GM10248 (cell line): Measurements from ENCODE around the gene SRSF4.
"Not testable (repeated sequence)": the region's sequence is repeated elsewhere in the genome, so short reads cannot be mapped to it uniquely, and the experiment has no call there.

Experiments used
- CTCF ChIA-PET: fragments of 300-600 bp; sonication (Branson Sonifier 250); formaldehyde crosslinking; extraction: SDS; loops from one replicate; lab custom pipeline; 2021; ENCODE audit warnings: antibody characterized with exemption; lab: Yijun Ruan, JAX
- POLR2A ChIA-PET: fragments of 350-650 bp; sonication (Branson Sonifier 250); formaldehyde crosslinking; extraction: SDS; loops from one replicate; lab custom pipeline; 2020; ENCODE audit warnings: antibody characterized with exemption; lab: Yijun Ruan, JAX
- DNase-seq: peaks from one replicate; pipeline ENCODE4 v3.0.0; 2012; ENCODE audit errors: extremely low spot score
- TF ChIP-seq, protein P1 (sequence below): IDR thresholded peaks from 2 replicates; pipeline ENCODE4 v1.5.1; 2012; ENCODE audit warnings: mild to moderate bottlenecking, low read depth; ENCODE audit errors: extremely low read depth, missing control alignments, control extremely low read depth

The SRSF4 gene

DNA sequence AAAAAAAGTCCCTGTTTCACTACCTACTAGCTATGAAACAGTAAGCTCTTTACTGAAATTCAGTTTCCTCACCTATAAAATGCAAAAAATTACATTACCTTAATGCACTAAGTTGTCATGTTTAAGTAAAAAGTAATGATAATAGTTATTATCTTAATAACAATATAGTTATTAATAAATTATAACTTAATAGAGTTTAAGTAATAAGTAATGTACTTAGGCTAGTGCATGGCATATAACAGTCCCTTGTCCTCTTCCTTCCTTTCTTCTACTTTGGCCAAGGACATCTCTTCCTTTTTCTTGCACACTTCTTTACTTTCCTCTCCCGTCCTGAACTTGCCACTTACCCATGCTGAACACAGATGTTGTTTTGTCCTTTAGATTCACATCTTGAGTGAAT lies 67.0 kb downstream of the SRSF4 start:
- CTCF ChIA-PET: interaction anchor here (1.1 kb wide), 1 partner anchor 30 kb away, joined by 3 read pairs; no protein-coding TSS in a partner anchor
- DNase-seq: no peak
- TF ChIP-seq, protein P1, sequence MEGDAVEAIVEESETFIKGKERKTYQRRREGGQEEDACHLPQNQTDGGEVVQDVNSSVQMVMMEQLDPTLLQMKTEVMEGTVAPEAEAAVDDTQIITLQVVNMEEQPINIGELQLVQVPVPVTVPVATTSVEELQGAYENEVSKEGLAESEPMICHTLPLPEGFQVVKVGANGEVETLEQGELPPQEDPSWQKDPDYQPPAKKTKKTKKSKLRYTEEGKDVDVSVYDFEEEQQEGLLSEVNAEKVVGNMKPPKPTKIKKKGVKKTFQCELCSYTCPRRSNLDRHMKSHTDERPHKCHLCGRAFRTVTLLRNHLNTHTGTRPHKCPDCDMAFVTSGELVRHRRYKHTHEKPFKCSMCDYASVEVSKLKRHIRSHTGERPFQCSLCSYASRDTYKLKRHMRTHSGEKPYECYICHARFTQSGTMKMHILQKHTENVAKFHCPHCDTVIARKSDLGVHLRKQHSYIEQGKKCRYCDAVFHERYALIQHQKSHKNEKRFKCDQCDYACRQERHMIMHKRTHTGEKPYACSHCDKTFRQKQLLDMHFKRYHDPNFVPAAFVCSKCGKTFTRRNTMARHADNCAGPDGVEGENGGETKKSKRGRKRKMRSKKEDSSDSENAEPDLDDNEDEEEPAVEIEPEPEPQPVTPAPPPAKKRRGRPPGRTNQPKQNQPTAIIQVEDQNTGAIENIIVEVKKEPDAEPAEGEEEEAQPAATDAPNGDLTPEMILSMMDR: no peak
- POLR2A ChIA-PET: no interaction called here

DNA sequence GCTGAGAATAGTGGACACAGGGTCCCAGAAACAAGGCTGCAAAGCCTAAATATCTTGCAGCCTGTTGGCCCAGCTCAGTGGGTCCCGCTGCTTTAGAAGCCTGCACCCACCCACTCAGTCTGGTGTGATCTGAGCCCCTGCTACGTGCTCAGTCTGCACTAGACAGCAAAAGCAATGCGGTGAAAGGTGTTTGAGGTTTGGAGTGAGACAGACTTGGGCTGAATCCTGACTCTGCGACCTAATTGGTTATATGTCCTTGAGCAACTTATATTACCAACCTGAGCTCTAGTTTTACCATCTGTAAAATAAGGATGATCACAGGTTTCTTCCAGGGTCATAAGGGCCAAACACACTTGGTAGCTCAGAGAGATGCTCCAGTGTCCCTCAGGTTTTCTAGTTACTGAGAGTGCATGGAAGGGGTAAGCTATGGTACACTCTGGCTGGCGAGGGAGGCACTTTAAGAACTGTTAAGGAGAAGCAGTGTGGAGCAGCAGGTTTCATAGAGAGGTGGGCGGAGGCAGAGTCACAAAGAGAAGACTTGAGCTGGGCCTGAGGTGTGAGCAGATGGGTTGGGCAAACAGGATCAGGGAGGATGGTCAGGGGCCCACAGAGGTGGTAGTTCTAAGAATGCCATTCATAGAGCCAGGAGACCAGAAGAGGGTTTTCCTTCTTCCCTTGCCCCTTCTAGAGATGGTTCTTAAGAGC lies 68.1 kb downstream of the SRSF4 start:
- DNase-seq: no peak
- CTCF ChIA-PET: interaction anchor here (1.1 to 1.3 kb wide), 2 partner anchors 11 to 22 kb away, joined by 3 read pairs; no protein-coding TSS in a partner anchor
- POLR2A ChIA-PET: no interaction called here
- TF ChIP-seq, protein P1: no peak

DNA sequence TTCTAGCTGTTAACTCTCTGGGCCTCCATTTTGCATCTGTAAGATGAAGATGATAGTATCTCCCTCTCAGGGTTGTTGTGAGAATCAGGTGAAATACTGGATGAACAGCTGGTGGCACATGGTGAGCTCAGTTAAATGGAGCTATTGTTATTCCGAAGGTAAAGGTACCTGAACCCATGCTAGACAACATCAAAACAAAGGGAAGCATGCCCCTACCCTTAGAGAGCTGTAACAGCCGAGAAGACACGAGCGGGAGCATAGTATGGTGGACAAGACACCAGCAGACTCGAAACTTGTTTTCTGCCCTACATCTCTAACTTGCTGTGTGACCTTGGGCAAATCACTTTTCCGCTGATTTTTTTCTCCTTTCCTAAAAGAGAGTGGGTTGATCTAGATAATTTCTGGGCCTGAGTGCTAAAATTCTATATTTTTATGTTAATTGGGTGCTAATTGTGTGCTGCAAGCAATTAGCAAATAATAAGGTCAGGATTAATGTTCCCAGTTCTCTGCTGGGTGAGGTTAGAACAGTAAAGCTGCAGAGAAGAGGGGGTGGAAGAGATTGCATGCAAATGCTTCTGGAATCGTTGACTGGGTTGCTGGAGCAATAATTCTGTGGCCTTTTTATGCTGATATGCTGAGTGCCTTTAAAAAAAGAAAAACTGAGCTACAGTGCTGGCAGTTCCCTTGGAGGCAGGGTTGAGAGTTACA lies 68.8 kb downstream of the SRSF4 start:
- no peak for DNase-seq
- ChIA-PET POLR2A (no interaction called here), CTCF (interaction anchor here (1.0 to 1.3 kb wide), 5 partner anchors 8 to 21 kb away, joined by 3 to 5 read pairs (median 3); no protein-coding TSS in a partner anchor)
- TF ChIP-seq, protein P1: no peak

DNA sequence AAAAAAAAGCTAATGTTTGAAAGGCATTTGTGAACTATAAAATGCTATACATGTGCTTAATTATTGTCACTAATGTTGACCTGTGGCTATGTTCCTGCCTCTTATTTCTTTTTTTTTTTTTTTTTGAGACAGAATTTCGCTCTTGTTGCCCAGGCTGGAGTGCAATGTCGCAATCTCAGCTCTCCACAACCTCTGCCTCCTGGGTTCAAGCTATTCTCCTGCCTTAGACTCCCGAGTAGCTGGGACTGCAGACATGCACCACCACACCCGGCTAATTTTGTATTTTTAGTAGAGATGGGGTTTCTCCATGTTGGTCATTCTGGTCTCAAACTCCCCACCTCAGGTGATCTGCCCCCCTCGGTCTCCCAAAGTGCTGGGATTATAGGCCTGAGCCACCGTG lies 73.7 kb downstream of the SRSF4 start:
- ChIA-PET POLR2A (interaction anchor here (0.7 kb wide), 1 partner anchor 626 kb away, joined by 3 read pairs; no protein-coding TSS in a partner anchor), CTCF (interaction anchor here (1.2 to 1.4 kb wide), 2 partner anchors 50 to 226 kb away, joined by 3 read pairs; no protein-coding TSS in a partner anchor)
- not testable (repeated sequence) for DNase-seq

DNA sequence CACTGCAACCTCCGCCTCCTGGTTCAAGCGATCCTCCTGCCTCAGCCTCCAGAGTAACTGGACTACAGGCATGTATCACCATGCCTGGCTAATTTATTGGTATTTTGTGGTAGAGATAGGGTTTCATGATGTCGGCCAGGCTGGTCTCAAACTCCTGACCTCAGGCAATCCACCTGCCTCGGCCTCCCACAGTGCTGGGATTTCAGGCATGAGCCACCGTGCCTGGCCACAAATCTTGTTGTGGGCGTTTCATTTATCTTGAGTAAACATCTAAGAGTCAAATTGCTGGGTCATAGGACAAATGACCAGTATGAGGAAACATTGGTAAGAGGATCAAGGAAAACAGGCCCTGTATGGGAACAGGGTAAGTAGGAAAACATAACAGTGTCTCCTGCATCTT lies 75.9 kb downstream of the SRSF4 start:
- TF ChIP-seq, protein P1: no peak
- ChIA-PET CTCF (interaction anchor here (1.1 to 1.2 kb wide), 2 partner anchors 25 to 97 kb away, joined by 3 to 4 read pairs; no protein-coding TSS in a partner anchor), POLR2A (no interaction called here)
- no peak for DNase-seq

DNA sequence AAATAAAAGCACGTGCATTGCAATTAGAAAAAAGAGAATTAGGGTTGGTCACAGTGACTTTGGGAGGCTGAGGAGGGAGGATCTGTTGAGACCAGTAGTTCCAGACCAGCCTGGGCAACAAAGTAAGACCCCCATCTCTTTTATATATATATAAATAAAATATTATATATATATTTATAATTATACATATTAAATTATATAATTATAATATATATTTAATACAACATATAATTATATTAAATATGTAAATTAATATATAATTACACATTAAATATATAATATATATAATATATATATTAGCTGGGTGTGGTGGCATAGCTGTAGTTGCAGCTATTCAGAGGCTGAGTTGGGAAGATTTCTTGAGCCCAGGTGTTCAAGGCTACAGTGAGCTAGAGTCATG lies 81.2 kb downstream of the SRSF4 start:
- ChIA-PET CTCF (no interaction called here), POLR2A (no interaction called here)
- TF ChIP-seq, protein P1: no peak
- no peak for DNase-seq

DNA sequence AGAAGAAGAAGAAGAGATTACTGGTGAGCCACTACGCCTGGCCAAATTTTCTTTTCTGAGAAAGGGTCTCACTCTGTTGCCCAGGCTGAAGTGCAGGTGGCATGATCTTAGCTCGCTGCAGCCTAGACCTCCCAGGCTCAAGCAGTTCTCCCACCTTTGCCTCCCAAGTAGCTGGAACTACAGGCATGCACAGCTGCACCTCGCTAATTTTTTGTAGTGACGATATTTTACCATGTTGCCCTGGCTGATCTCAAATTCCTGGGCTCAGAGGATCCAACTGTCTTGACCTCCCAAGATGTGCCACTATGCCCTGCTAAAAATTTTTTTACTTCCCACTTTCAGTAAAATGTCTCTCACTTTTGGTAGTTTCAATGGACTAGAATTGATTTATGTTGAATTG lies 82.4 kb downstream of the SRSF4 start:
- ChIA-PET CTCF (no interaction called here), POLR2A (no interaction called here)
- TF ChIP-seq, protein P1: no peak
- DNase-seq: no peak
